CD14-positive monocyte (primary cell): ENCODE results near the gene CALR3. TPM values are rescaled to one million over a fixed set of nuclear protein-coding genes. Genes with fewer than 3 reads are reported as not detected.

Experiments
- DNase-seq, 3 donors: peaks; one replicate each; pipeline ENCODE4 v3.0.0-alpha.2; 2011 to 2022
- H2AFZ ChIP-seq: 2 replicates; pipeline ENCODE4 v1.6.0; 2012; ENCODE audit warnings: mild to moderate bottlenecking, low read depth, low read length, inconsistent platforms; ENCODE audit not compliant: insufficient read depth, poor library complexity, severe bottlenecking
- H3K27ac ChIP-seq, 2 donors: 1 replicate in 1 of 2; 2 replicates in 1 of 2; pipeline ENCODE4 v1.5.1; 2012 to 2013; ENCODE audit warnings: low read length in 2 of 2, control low read depth in 1 of 2, inconsistent platforms in 1 of 2, low read depth in 1 of 2, mild to moderate bottlenecking in 1 of 2
- H3K27me3 ChIP-seq, 2 donors: one replicate each; pipeline versions ENCODE4 v1.6.0 to v1.6.1; 2011 to 2013; ENCODE audit warnings: low read length in 2 of 2; ENCODE audit not compliant: control insufficient read depth in 2 of 2, insufficient read depth in 2 of 2
- H3K36me3 ChIP-seq, 2 donors: replicated peaks in 1 of 2; 1 replicate in 1 of 2; 2 replicates in 1 of 2; pipeline versions ENCODE4 v1.5.1 to v1.6.1; 2012 to 2013; ENCODE audit warnings: low read length in 2 of 2, control low read depth in 1 of 2, inconsistent platforms in 1 of 2, mild to moderate bottlenecking in 1 of 2; ENCODE audit not compliant: insufficient read depth in 2 of 2, control insufficient read depth in 1 of 2
- H3K4me1 ChIP-seq, 2 donors: 1 replicate in 1 of 2; 2 replicates in 1 of 2; pipeline versions ENCODE4 v1.5.1 to v1.6.1; 2012 to 2013; ENCODE audit warnings: low read length in 2 of 2, control low read depth in 1 of 2, inconsistent platforms in 1 of 2, mild to moderate bottlenecking in 1 of 2, moderate library complexity in 1 of 2; ENCODE audit not compliant: insufficient read depth in 2 of 2, control insufficient read depth in 1 of 2
- H3K4me2 ChIP-seq: replicated peaks from 2 replicates; pipeline ENCODE3; 2012; ENCODE audit warnings: low read length, moderate library complexity, mild to moderate bottlenecking; ENCODE audit not compliant: poor library complexity, severe bottlenecking; ENCODE audit errors: extremely low read depth
- H3K4me3 ChIP-seq, 3 experiments: fragments of 200-600 bp in 1 of 3; sonication (generic) in 1 of 3; replicated peaks in 1 of 3; 1 replicate in 2 of 3; 2 replicates in 1 of 3; pipeline ENCODE4 v1.5.1; 2011 to 2013; ENCODE audit warnings: low read length in 3 of 3, mild to moderate bottlenecking in 3 of 3, control low read depth in 2 of 3, low read depth in 2 of 3, inconsistent platforms in 1 of 3, moderate library complexity in 1 of 3
- H3K79me2 ChIP-seq: 2 replicates; pipeline ENCODE4 v1.6.0; 2012; ENCODE audit warnings: mild to moderate bottlenecking, control low read depth, inconsistent platforms, low read length, moderate library complexity; ENCODE audit not compliant: insufficient read depth
- H3K9ac ChIP-seq: 2 replicates; pipeline ENCODE4 v1.6.0; 2017; ENCODE audit warnings: low read length, mild to moderate bottlenecking; ENCODE audit not compliant: insufficient read depth, poor library complexity, severe bottlenecking
- H3K9me3 ChIP-seq, 2 donors: replicated peaks in 1 of 2; 1 replicate in 1 of 2; 2 replicates in 1 of 2; pipeline versions ENCODE4 v1.5.1 to v1.6.1; 2012 to 2013; ENCODE audit warnings: low read length in 2 of 2, control low read depth in 1 of 2; ENCODE audit not compliant: control insufficient read depth in 1 of 2, insufficient read depth in 1 of 2
- H4K20me1 ChIP-seq: 2 replicates; pipeline ENCODE4 v1.6.0; 2012; ENCODE audit warnings: mild to moderate bottlenecking, low read length, control low read depth, moderate library complexity; ENCODE audit not compliant: insufficient read depth
- H3K27ac Mint-ChIP-seq, 7 donors: one replicate each; pipeline ENCODE4 v1.8.0; 2020; ENCODE audit warnings: mild to moderate bottlenecking in 7 of 7, mixed read lengths in 7 of 7, moderate library complexity in 6 of 7, inconsistent platforms in 2 of 7
- H3K27me3 Mint-ChIP-seq, 3 donors: one replicate each; pipeline ENCODE4 v1.8.0; 2021 to 2022; ENCODE audit warnings: low read depth in 3 of 3, mild to moderate bottlenecking in 3 of 3, mixed read lengths in 3 of 3, moderate library complexity in 3 of 3, inconsistent platforms in 1 of 3
- H3K36me3 Mint-ChIP-seq, 2 donors: one replicate each; pipeline ENCODE4 v1.8.0; 2020; ENCODE audit warnings: mixed read lengths in 2 of 2, inconsistent platforms in 1 of 2, mild to moderate bottlenecking in 1 of 2
- H3K4me1 Mint-ChIP-seq: one replicate; pipeline ENCODE4 v1.8.0; 2020; ENCODE audit warnings: mild to moderate bottlenecking, mixed read lengths
- H3K4me3 Mint-ChIP-seq, 2 donors: one replicate each; pipeline ENCODE4 v1.8.0; 2020; ENCODE audit warnings: mild to moderate bottlenecking in 2 of 2, mixed read lengths in 2 of 2, moderate library complexity in 1 of 2
- H3K9me3 Mint-ChIP-seq, 7 donors: one replicate each; pipeline ENCODE4 v1.8.0; 2020 to 2022; ENCODE audit warnings: mixed read lengths in 7 of 7, mild to moderate bottlenecking in 6 of 7, moderate library complexity in 6 of 7, inconsistent platforms in 2 of 7
- CTCF ChIP-seq: fragments of 200-600 bp; IDR thresholded peaks from one replicate; pipeline ENCODE4 v1.8.0; 2022; ENCODE audit warnings: antibody characterized with exemption, mild to moderate bottlenecking
- WGBS: methylation state at CpG from one replicate; pipeline ENCODE4 v1.1.5; 2013; ENCODE audit warnings: missing lambda C conversion rate; ENCODE audit not compliant: insufficient coverage; 5-methylcytosine and 5-hydroxymethylcytosine counted together
- intact Hi-C, 2 donors: fragments of 100-400 bp; cut with micrococcal nuclease; formaldehyde crosslinking; loops; one replicate each; pipeline versions ENCODE4 v1.15.0 to v1.15.1; 2023
- polyA plus RNA-seq, 3 donors: library from polyadenylated mRNA; depleted of rRNA in 1 of 3; unstranded in 2 of 3; stranded (reverse) in 1 of 3; fragments of 300-500 nt in 2 of 3; fragments of >200 nt in 1 of 3; fragmentation: Illumina TruSeq in 2 of 3; gene quantifications; 1 replicate in 2 of 3; 2 replicates in 1 of 3; pipeline ENCODE4 v1.2.3, GENCODE V29; 2012 to 2021

CALR3 gene
- polyA plus RNA-seq, 3 donors = not detected

- 84% methylated on average over 8 of the region's 14 CpGs for whole genome bisulfite sequencing
Measured at GRCh38 chr19:16516923-16517610, 21.1 kb upstream of the CALR3 start.

GRCh38 chr19:16516381-16516780 is 20.4 kb upstream of the CALR3 start:
- Histone ChIP-seq H3K4me2 (no peak overlapping the region), H3K27me3 (no peaks in the 10 kb centered on the region), H4K20me1 (peaks cover 5% of the 10 kb centered on the region), H3K36me3 (peaks cover 40 to 48% of the 10 kb centered on the region in 2 donors), H3K4me1 (no peaks in the 10 kb centered on the region), H3K79me2 (no peaks in the 10 kb centered on the region), H3K9me3 (no peaks in the 10 kb centered on the region), H3K9ac (no peak overlapping the region), H2AFZ (no peak overlapping the region), H3K27ac (no peak overlapping the region), H3K4me3 (no peak overlapping the region)
- Mint-ChIP-seq H3K27me3 (peaks cover 0 to 2% (median 0%) of the 10 kb centered on the region in 3 donors), H3K9me3 (no peaks in the 10 kb centered on the region), H3K27ac (no peak overlapping the region), H3K4me1 (no peaks in the 10 kb centered on the region), H3K36me3 (peaks cover 46 to 47% of the 10 kb centered on the region in 2 donors), H3K4me3 (no peak overlapping the region)
- WGBS = 96% methylated on average over 11 of the region's 15 CpGs
- intact Hi-C loops = no loop called here
- DNase-seq = no peak
- TF ChIP-seq CTCF = no peak

More at GRCh38 chr19:16516923-16517610, 21.1 kb upstream of the CALR3 start:
- no peak for TF ChIP-seq CTCF
- Histone ChIP-seq H3K9ac (no peak overlapping the region), H3K9me3 (no peaks in the 10 kb centered on the region), H3K36me3 (peaks cover 46 to 55% of the 10 kb centered on the region in 2 donors), H3K27me3 (no peaks in the 10 kb centered on the region), H3K4me1 (no peaks in the 10 kb centered on the region), H2AFZ (no peak overlapping the region), H3K27ac (no peak overlapping the region), H4K20me1 (peaks cover 5% of the 10 kb centered on the region), H3K79me2 (no peaks in the 10 kb centered on the region), H3K4me3 (no peak overlapping the region), H3K4me2 (no peak overlapping the region)
- Mint-ChIP-seq H3K9me3 (peaks cover 0 to 2% (median 0%) of the 10 kb centered on the region in 7 donors), H3K4me1 (no peaks in the 10 kb centered on the region), H3K4me3 (no peak overlapping the region), H3K27ac (peak overlapping the region in 1 of 7 donors; percentile 46), H3K36me3 (peaks cover 48 to 54% of the 10 kb centered on the region in 2 donors), H3K27me3 (peaks cover 0 to under 1% (median 0%) of the 10 kb centered on the region in 3 donors)
- no peak for DNase-seq
- intact Hi-C loops = no loop called here
